ENCODE data around the gene ACTG2. TPM values are rescaled to one million over a fixed set of nuclear protein-coding genes. Genes with fewer than 3 reads are reported as not detected.

ACTG2 gene
- polyA plus RNA-seq, 1 donor (not counting 4 experiments of a cell fraction or from before 2014, with no cell fraction given), result not detected

GRCh38 chr2:73931531-73932500 lies 39.0 kb downstream of the ACTG2 start:
- DNase-seq (ENCODE audit: low read depth, low spot score), result no peak
- Histone ChIP-seq H3K9ac (ENCODE audit: control insufficient read depth, extremely low read depth, insufficient read depth, low read length) (peak overlapping the region; percentile 13), H3K9me3 (ENCODE audit: control insufficient read depth, low read depth, low read length) (no peaks in the 10 kb centered on the region), H3K36me3 (ENCODE audit: control insufficient read depth in 2 of 2, extremely low read depth in 1 of 2, insufficient read depth in 2 of 2, low read length in 2 of 2) (peaks cover 1 to 8% of the 10 kb centered on the region in 2 experiments), H3K4me1 (ENCODE audit: control insufficient read depth, extremely low read depth, insufficient read depth, low read length) (peaks cover 71% of the 10 kb centered on the region), H2AFZ (ENCODE audit: control insufficient read depth, low read length) (no peak overlapping the region), H3K79me2 (ENCODE audit: control insufficient read depth, insufficient read depth, low read length) (peaks cover 88% of the 10 kb centered on the region), H3K27ac (ENCODE audit: control insufficient read depth, insufficient read depth, low read length) (peak overlapping the region; percentile 65), H4K20me1 (ENCODE audit: control insufficient read depth, extremely low read depth, insufficient read depth, low read length) (peaks cover 4% of the 10 kb centered on the region), H3K27me3 (ENCODE audit: control insufficient read depth, extremely low read depth, insufficient read depth, low read length) (no peaks in the 10 kb centered on the region), H3K4me3 (ENCODE audit: control insufficient read depth in 2 of 3, extremely low read depth in 1 of 3, insufficient read depth in 2 of 3, low read depth in 1 of 3, low read length in 3 of 3) (peak overlapping the region in 1 of 3 experiments; percentile 31), H3K4me2 (ENCODE audit: control insufficient read depth, extremely low read depth, insufficient read depth, low read depth, low read length) (peak overlapping the region; percentile 62), H3K9me1 (ENCODE audit: control insufficient read depth, extremely low read depth, insufficient read depth, low read length) (peaks cover 7% of the 10 kb centered on the region)
- dilution Hi-C loops (cut with MboI; ENCODE audit: extremely low pct_ligation_motif_present, low sequenced_read_pairs), result no loop called here
- peak; percentile 92 for FAIRE-seq
- TF ChIP-seq EZH2 (IDR thresholded peaks at IDR 0.05; ENCODE audit: low read length) (no peak), CTCF (optimal IDR thresholded peaks at IDR 0.05 in 1 of 3, IDR thresholded peaks at IDR 0.05 in 1 of 3, conservative IDR thresholded peaks at IDR 0.05 in 1 of 3; ENCODE audit: extremely low read depth in 1 of 3, insufficient read depth in 2 of 3, low read length in 3 of 3) (no peak)

- no peak overlapping the region for H2AFZ ChIP-seq (ENCODE audit: control insufficient read depth, low read length)
- peaks cover 4% of the 10 kb centered on the region for H4K20me1 ChIP-seq (ENCODE audit: control insufficient read depth, extremely low read depth, insufficient read depth, low read length)
- H3K4me1 ChIP-seq (ENCODE audit: control insufficient read depth, extremely low read depth, insufficient read depth, low read length), result peaks cover 83% of the 10 kb centered on the region
- H3K4me3 ChIP-seq (ENCODE audit: control insufficient read depth in 2 of 3, extremely low read depth in 1 of 3, insufficient read depth in 2 of 3, low read depth in 1 of 3, low read length in 3 of 3), result no peak overlapping the region
- peak overlapping the region; percentile 65 for H3K27ac ChIP-seq (ENCODE audit: control insufficient read depth, insufficient read depth, low read length)
- dilution Hi-C loops (cut with MboI; ENCODE audit: extremely low pct_ligation_motif_present, low sequenced_read_pairs), result no loop called here
- peaks cover 3 to 14% of the 10 kb centered on the region in 2 experiments for H3K36me3 ChIP-seq (ENCODE audit: control insufficient read depth in 2 of 2, extremely low read depth in 1 of 2, insufficient read depth in 2 of 2, low read length in 2 of 2)
- peaks cover 7% of the 10 kb centered on the region for H3K9me1 ChIP-seq (ENCODE audit: control insufficient read depth, extremely low read depth, insufficient read depth, low read length)
- DNase-seq (ENCODE audit: low read depth, low spot score), result no peak
- TF ChIP-seq CTCF (optimal IDR thresholded peaks at IDR 0.05 in 1 of 3, IDR thresholded peaks at IDR 0.05 in 1 of 3, conservative IDR thresholded peaks at IDR 0.05 in 1 of 3; ENCODE audit: extremely low read depth in 1 of 3, insufficient read depth in 2 of 3, low read length in 3 of 3) (no peak), EZH2 (IDR thresholded peaks at IDR 0.05; ENCODE audit: low read length) (no peak)
- FAIRE-seq, result peak; percentile 48
- H3K27me3 ChIP-seq (ENCODE audit: control insufficient read depth, extremely low read depth, insufficient read depth, low read length), result no peaks in the 10 kb centered on the region
- H3K79me2 ChIP-seq (ENCODE audit: control insufficient read depth, insufficient read depth, low read length), result peaks cover 83% of the 10 kb centered on the region
- H3K4me2 ChIP-seq (ENCODE audit: control insufficient read depth, extremely low read depth, insufficient read depth, low read depth, low read length), result no peak overlapping the region
- no peaks in the 10 kb centered on the region for H3K9me3 ChIP-seq (ENCODE audit: control insufficient read depth, low read depth, low read length)
- H3K9ac ChIP-seq (ENCODE audit: control insufficient read depth, extremely low read depth, insufficient read depth, low read length), result no peak overlapping the region
Measured at GRCh38 chr2:73933194-73933593, 40.4 kb downstream of the ACTG2 start.

Data from keratinocyte (primary cell).